ENCODE data around the gene PRRG3.

- TF ChIP-seq POLR2A (IDR thresholded peaks at IDR 0.05; ENCODE audit: low read depth, low read length) (no peak), CTCF (IDR thresholded peaks at IDR 0.05; ENCODE audit: extremely low read depth in 1 of 2, insufficient read depth in 1 of 2, low read depth in 1 of 2, low read length in 2 of 2) (no peak), MAX (IDR thresholded peaks at IDR 0.05; ENCODE audit: insufficient read depth, insufficient read length) (no peak), GATA2 (IDR thresholded peaks at IDR 0.05; ENCODE audit: insufficient read depth, insufficient read length, low read depth, low read length) (no peak), POLR2AphosphoS5 (IDR thresholded peaks at IDR 0.05; ENCODE audit: insufficient read depth, low read depth, low read length) (no peak), MYC (IDR thresholded peaks at IDR 0.05; ENCODE audit: low read depth, low read length) (no peak)
Measured at GRCh38 chrX:151688695-151689094, 6.6 kb upstream of the PRRG3 start.
